Measurements from ENCODE around the gene MAB21L3.
A peak's percentile ranks its signal among the peaks of the same experiment; 100 is the strongest.

MAB21L3 gene

DNA sequence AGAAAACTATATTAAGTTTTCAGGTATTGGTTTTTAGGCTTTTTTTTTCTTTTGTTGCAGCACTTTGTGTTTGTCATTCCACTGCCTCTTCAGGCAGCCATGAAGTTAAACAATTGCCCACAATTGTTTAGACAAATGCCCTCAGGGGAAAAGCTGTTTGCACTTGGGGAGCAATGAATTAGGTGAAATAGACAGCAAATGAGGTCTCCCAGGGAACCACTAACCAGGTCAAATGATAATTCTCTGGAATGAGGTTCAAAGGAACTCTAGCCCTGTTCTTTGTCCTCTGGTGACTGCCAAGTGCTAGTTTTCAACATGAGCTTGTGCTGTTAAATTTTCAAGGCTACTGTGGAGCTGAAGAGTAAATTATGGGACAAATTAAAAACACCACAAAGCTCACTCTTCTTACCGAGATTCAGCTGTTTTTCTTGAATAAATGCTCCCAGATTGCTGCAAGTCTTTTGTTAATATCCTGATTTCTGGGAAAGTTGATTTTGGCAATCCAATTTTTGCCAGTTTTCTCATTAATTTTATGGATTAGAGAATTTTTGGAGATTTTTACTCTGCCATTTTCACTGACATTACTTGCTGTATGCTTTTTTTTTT is 15.1 kb upstream of the MAB21L3 start:
- ChIA-PET POLR2A (no interaction called here), CTCF (no interaction called here)
- no peak for TF ChIP-seq BHLHE40 (IDR thresholded peaks at IDR 0.05; ENCODE audit: borderline replicate concordance)
- TF ChIP-seq FOXM1 (IDR thresholded peaks at IDR 0.05; ENCODE audit: borderline replicate concordance): no peak
- TF ChIP-seq ZNF384 (IDR thresholded peaks at IDR 0.05): no peak
- DNase-seq (ENCODE audit: extremely low spot score): no peak

DNA sequence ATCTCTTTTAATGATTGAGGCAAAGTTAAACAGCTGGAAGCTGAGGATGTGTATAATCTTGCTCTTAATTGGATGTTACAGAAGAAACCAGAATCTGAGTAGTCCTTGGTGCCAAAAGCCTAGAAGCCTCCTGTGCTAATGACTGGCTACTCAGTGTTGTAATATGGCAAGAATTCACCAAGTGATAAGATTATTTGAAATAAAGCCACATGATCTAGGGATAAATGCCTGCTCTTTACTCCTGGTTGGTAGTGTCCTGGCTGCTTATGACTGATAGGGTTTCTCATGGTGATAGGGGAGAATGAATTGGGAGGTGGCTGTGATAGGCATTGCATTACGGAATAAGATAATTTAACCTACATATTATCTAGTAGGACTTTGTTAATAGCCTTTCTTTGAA is 13.6 kb upstream of the MAB21L3 start:
- TF ChIP-seq LEF1 (IDR thresholded peaks at IDR 0.05; ENCODE audit: borderline replicate concordance): no peak
- TF ChIP-seq HDGF (IDR thresholded peaks at IDR 0.05; ENCODE audit: borderline replicate concordance): no peak
- TF ChIP-seq NFRKB (IDR thresholded peaks at IDR 0.05): no peak
- TF ChIP-seq ZNF384 (IDR thresholded peaks at IDR 0.05): no peak
- TF ChIP-seq BHLHE40 (IDR thresholded peaks at IDR 0.05; ENCODE audit: borderline replicate concordance): no peak
- TF ChIP-seq FOXM1 (IDR thresholded peaks at IDR 0.05; ENCODE audit: borderline replicate concordance): no peak
- TF ChIP-seq CTBP1 (IDR thresholded peaks at IDR 0.05; ENCODE audit: borderline replicate concordance): no peak
- TF ChIP-seq FOXK2 (IDR thresholded peaks at IDR 0.05): no peak
- DNase-seq (ENCODE audit: extremely low spot score): no peak
- POLR2A ChIA-PET: no interaction called here
- CTCF ChIA-PET: interaction anchor here (1.4 kb wide), 1 partner anchor 41 kb away, joined by 3 read pairs; no protein-coding TSS in a partner anchor

- no peak for DNase-seq (ENCODE audit: extremely low spot score)
- TF ChIP-seq, protein P1, sequence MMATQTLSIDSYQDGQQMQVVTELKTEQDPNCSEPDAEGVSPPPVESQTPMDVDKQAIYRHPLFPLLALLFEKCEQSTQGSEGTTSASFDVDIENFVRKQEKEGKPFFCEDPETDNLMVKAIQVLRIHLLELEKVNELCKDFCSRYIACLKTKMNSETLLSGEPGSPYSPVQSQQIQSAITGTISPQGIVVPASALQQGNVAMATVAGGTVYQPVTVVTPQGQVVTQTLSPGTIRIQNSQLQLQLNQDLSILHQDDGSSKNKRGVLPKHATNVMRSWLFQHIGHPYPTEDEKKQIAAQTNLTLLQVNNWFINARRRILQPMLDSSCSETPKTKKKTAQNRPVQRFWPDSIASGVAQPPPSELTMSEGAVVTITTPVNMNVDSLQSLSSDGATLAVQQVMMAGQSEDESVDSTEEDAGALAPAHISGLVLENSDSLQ (IDR thresholded peaks at IDR 0.05): peak; percentile 33; the same call in 1 of the 2 replicates
- TF ChIP-seq CTBP1 (IDR thresholded peaks at IDR 0.05; ENCODE audit: borderline replicate concordance) (no peak), ARNT (IDR thresholded peaks at IDR 0.05) (no peak), FOXK2 (IDR thresholded peaks at IDR 0.05) (no peak)
- ChIA-PET CTCF (interaction anchor here (0.6 kb wide), 1 partner anchor 11 kb away, joined by 3 read pairs; no protein-coding TSS in a partner anchor), POLR2A (no interaction called here)
Observed at GRCh38 chr1:116099379-116099778, 11.8 kb upstream of the MAB21L3 start.

GRCh38 chr1:116099919-116100318 is 11.3 kb upstream of the MAB21L3 start:
- no peak for TF ChIP-seq ZNF384 (IDR thresholded peaks at IDR 0.05)
- no peak for TF ChIP-seq L3MBTL2 (conservative IDR thresholded peaks at IDR 0.05)
- no peak for TF ChIP-seq HDGF (IDR thresholded peaks at IDR 0.05; ENCODE audit: borderline replicate concordance)
- TF ChIP-seq BHLHE40 (IDR thresholded peaks at IDR 0.05; ENCODE audit: borderline replicate concordance): no peak
- no peak for TF ChIP-seq ELF4 (IDR thresholded peaks at IDR 0.05)
- no peak for TF ChIP-seq SUZ12 (IDR thresholded peaks at IDR 0.05)
- TF ChIP-seq FOXK2 (IDR thresholded peaks at IDR 0.05): no peak
- TF ChIP-seq, protein P1 (IDR thresholded peaks at IDR 0.05): no peak
- no peak for TF ChIP-seq FOXA1 (IDR thresholded peaks at IDR 0.05)
- no peak for TF ChIP-seq SP1 (IDR thresholded peaks at IDR 0.05)
- POLR2A ChIA-PET: no interaction called here
- no peak for DNase-seq (ENCODE audit: extremely low spot score)
- CTCF ChIA-PET: interaction anchor here (0.6 kb wide), 1 partner anchor 12 kb away, joined by 3 read pairs; no protein-coding TSS in a partner anchor

GRCh38 chr1:116104667-116105066 is 6.5 kb upstream of the MAB21L3 start:
- no peak for DNase-seq (ENCODE audit: extremely low spot score)
- TF ChIP-seq FOXK2 (IDR thresholded peaks at IDR 0.05): no peak
- no peak for TF ChIP-seq SP1 (IDR thresholded peaks at IDR 0.05)
- TF ChIP-seq L3MBTL2 (conservative IDR thresholded peaks at IDR 0.05): no peak
- ChIA-PET CTCF (no interaction called here), POLR2A (no interaction called here)

DNA sequence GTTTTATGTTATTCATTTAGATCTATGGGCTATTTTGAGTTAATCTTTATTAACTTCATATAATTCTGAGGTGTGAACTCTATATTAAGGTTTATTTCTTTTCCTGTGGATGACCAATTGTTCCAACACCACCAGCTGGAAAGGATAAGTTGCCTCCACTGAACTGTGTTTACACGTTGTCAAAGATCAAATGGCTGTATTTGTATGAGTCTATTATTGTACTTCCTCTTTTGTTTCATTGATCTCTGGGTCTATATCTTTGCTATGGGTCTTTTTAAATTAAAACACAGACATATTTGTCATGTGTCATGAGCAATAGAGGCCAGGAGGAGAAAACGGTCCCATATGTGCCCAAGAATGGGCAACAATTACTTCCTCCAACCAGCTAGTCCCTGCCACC is 5.2 kb upstream of the MAB21L3 start:
- TF ChIP-seq ARNT (IDR thresholded peaks at IDR 0.05) (no peak), LEF1 (IDR thresholded peaks at IDR 0.05; ENCODE audit: borderline replicate concordance) (no peak), FOXK2 (IDR thresholded peaks at IDR 0.05) (no peak), NFRKB (IDR thresholded peaks at IDR 0.05) (no peak), SP1 (IDR thresholded peaks at IDR 0.05) (no peak), TARDBP (IDR thresholded peaks at IDR 0.05) (no peak), BHLHE40 (IDR thresholded peaks at IDR 0.05; ENCODE audit: borderline replicate concordance) (no peak), FOXA1 (IDR thresholded peaks at IDR 0.05) (no peak), ZNF384 (IDR thresholded peaks at IDR 0.05) (no peak), SUZ12 (IDR thresholded peaks at IDR 0.05) (no peak)
- TF ChIP-seq, protein P1 (IDR thresholded peaks at IDR 0.05): no peak
- CTCF ChIA-PET: no interaction called here
- DNase-seq (ENCODE audit: extremely low spot score): no peak
- POLR2A ChIA-PET: interaction anchor here (0.6 kb wide), 1 partner anchor 57 kb away, joined by 3 read pairs; no protein-coding TSS in a partner anchor

DNA sequence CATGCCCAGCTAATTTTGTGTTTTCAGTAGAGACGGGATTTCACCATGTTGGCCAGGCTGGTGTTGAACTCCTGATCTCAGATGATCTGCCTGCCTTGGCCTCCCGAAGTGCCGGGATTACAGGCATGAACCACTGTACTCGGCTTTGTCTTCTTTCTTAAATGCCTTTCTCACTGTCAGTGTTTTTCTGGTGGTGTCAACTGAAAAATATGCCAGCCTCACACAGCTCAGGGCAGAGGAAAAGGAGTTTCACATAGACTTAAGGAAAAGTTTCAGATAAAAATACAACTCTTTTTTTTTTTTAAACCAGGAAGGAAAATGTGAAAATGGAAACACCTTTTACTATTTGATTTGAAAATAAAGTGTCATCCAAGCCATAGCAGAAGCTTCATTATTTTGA is 4.6 kb upstream of the MAB21L3 start:
- CTCF ChIA-PET: no interaction called here

More for the DNA sequence above, 4.6 kb upstream of the MAB21L3 start:
- DNase-seq (ENCODE audit: extremely low spot score): no peak
- POLR2A ChIA-PET: no interaction called here
- no peak for TF ChIP-seq FOXA1 (IDR thresholded peaks at IDR 0.05)
- TF ChIP-seq ELF4 (IDR thresholded peaks at IDR 0.05): no peak
- no peak for TF ChIP-seq FOXK2 (IDR thresholded peaks at IDR 0.05)
- TF ChIP-seq ZNF384 (IDR thresholded peaks at IDR 0.05): no peak
- TF ChIP-seq LEF1 (IDR thresholded peaks at IDR 0.05; ENCODE audit: borderline replicate concordance): no peak
- TF ChIP-seq SP1 (IDR thresholded peaks at IDR 0.05): no peak
- no peak for TF ChIP-seq FOXM1 (IDR thresholded peaks at IDR 0.05; ENCODE audit: borderline replicate concordance)
- TF ChIP-seq L3MBTL2 (conservative IDR thresholded peaks at IDR 0.05): no peak
- TF ChIP-seq, protein P1 (IDR thresholded peaks at IDR 0.05): no peak
